CD4-positive, alpha-beta T cell (primary cell): Measurements from ENCODE around the gene SNED1. TPM values are rescaled to one million over a fixed set of nuclear protein-coding genes. Genes with fewer than 3 reads are reported as not detected.

ENCODE experiments used
- ATAC-seq: fragments of 200-7000 bp; cut with Tn5 transposase; one replicate; pipeline ENCODE4 v1.10.0; 2022; ENCODE audit warnings: mild to moderate bottlenecking; ENCODE audit not compliant: poor library complexity
- CTCF ChIA-PET: fragments of 350-600 bp; sonication (Branson Sonifier 250); formaldehyde crosslinking; loops from one replicate; lab custom pipeline; 2021; ENCODE audit warnings: antibody characterized with exemption, inconsistent platforms; lab: Charles Lee
- POLR2A ChIA-PET: fragments of 350-600 bp; sonication (Branson Sonifier 250); formaldehyde crosslinking; loops from one replicate; lab custom pipeline; 2021; ENCODE audit warnings: antibody characterized with exemption, inconsistent platforms; lab: Charles Lee
- DNase-seq, 14 experiments: peaks; one replicate each; pipeline ENCODE4 v3.0.0-alpha.2; 2013 to 2020; ENCODE audit warnings: mixed read lengths in 2 of 14
- H3K27ac ChIP-seq, 2 donors: one replicate each; pipeline versions ENCODE4 v1.5.1 to v1.7.0; 2013; ENCODE audit warnings: low read length in 2 of 2, low read depth in 1 of 2, mild to moderate bottlenecking in 1 of 2
- H3K27me3 ChIP-seq, 2 experiments: 1 replicate in 1 of 2; 2 replicates in 1 of 2; pipeline versions ENCODE4 v1.6.1 to v1.7.0; 2013; ENCODE audit warnings: low read length in 2 of 2, control low read depth in 1 of 2, mild to moderate bottlenecking in 1 of 2, moderate library complexity in 1 of 2; ENCODE audit not compliant: insufficient read depth in 2 of 2, control insufficient read depth in 1 of 2
- H3K36me3 ChIP-seq: one replicate; pipeline ENCODE4 v1.6.1; 2013; ENCODE audit warnings: low read length, control low read depth; ENCODE audit not compliant: insufficient read depth
- H3K4me1 ChIP-seq: one replicate; pipeline ENCODE4 v1.6.1; 2013; ENCODE audit warnings: low read length, control low read depth; ENCODE audit not compliant: insufficient read depth
- H3K4me3 ChIP-seq: one replicate; pipeline ENCODE4 v1.5.1; 2013; ENCODE audit warnings: mild to moderate bottlenecking, low read length, moderate library complexity
- H3K9me3 ChIP-seq, 2 experiments: 1 replicate in 1 of 2; 2 replicates in 1 of 2; pipeline versions ENCODE4 v1.6.1 to v1.7.0; 2013; ENCODE audit warnings: low read length in 2 of 2, mild to moderate bottlenecking in 2 of 2, control low read depth in 1 of 2, moderate library complexity in 1 of 2; ENCODE audit not compliant: control insufficient read depth in 1 of 2, insufficient read depth in 1 of 2
- H3K27ac Mint-ChIP-seq: one replicate; pipeline ENCODE4 v1.8.0; 2020; ENCODE audit warnings: mixed read lengths
- H3K27me3 Mint-ChIP-seq: one replicate; pipeline ENCODE4 v1.8.0; 2021; ENCODE audit warnings: mixed read lengths
- H3K36me3 Mint-ChIP-seq: one replicate; pipeline ENCODE4 v1.8.0; 2021; ENCODE audit warnings: low read depth, mixed read lengths
- H3K4me1 Mint-ChIP-seq: one replicate; pipeline ENCODE4 v1.8.0; 2021; ENCODE audit warnings: low read depth, mixed read lengths
- H3K4me3 Mint-ChIP-seq: one replicate; pipeline ENCODE4 v1.8.0; 2020; ENCODE audit warnings: mild to moderate bottlenecking, mixed read lengths
- H3K9me3 Mint-ChIP-seq: one replicate; pipeline ENCODE4 v1.8.0; 2020; ENCODE audit warnings: mixed read lengths
- intact Hi-C, 2 experiments: fragments of 100-400 bp; cut with DNase I in 1 of 2; cut with micrococcal nuclease in 1 of 2; formaldehyde crosslinking; loops; one replicate each; pipeline versions ENCODE4 v1.15.1 to v1.9.0; 2023 to 2025; cut with DNase I, micrococcal nuclease
- total RNA-seq, 174 experiments: library from RNA in 2 of 174; stranded (reverse) in 2 of 174; gene quantifications; one replicate each; pipeline ENCODE4 v1.2.3 and lab custom pipeline; 2021 to 2026
- TF ChIP-seq, protein P1 (sequence below): fragments of 200-600 bp; IDR thresholded peaks from one replicate; pipeline ENCODE4 v1.8.0; 2022; ENCODE audit warnings: antibody characterized with exemption, mild to moderate bottlenecking

Gene SNED1
- total RNA-seq, 2 experiments from 2014 or later, result 42.0 to 42.7 TPM

- ChIA-PET POLR2A (interaction anchor here (1.1 kb wide), 1 partner anchor 17 kb away, joined by 3 read pairs; no protein-coding TSS in a partner anchor), CTCF (no interaction called here)
- Histone ChIP-seq H3K27me3 (no peaks in the 10 kb centered on the region), H3K9me3 (no peaks in the 10 kb centered on the region), H3K4me3 (no peak overlapping the region), H3K4me1 (peaks cover 51% of the 10 kb centered on the region), H3K27ac (no peak overlapping the region), H3K36me3 (peaks cover 18% of the 10 kb centered on the region)
- intact Hi-C loops, result no loop called here
- Mint-ChIP-seq H3K9me3 (no peaks in the 10 kb centered on the region), H3K36me3 (peaks cover 22% of the 10 kb centered on the region), H3K27ac (no peak overlapping the region), H3K27me3 (no peaks in the 10 kb centered on the region), H3K4me1 (peaks cover 23% of the 10 kb centered on the region), H3K4me3 (no peak overlapping the region)
- ATAC-seq (no peak), DNase-seq (no peak)
- TF ChIP-seq, protein P1, sequence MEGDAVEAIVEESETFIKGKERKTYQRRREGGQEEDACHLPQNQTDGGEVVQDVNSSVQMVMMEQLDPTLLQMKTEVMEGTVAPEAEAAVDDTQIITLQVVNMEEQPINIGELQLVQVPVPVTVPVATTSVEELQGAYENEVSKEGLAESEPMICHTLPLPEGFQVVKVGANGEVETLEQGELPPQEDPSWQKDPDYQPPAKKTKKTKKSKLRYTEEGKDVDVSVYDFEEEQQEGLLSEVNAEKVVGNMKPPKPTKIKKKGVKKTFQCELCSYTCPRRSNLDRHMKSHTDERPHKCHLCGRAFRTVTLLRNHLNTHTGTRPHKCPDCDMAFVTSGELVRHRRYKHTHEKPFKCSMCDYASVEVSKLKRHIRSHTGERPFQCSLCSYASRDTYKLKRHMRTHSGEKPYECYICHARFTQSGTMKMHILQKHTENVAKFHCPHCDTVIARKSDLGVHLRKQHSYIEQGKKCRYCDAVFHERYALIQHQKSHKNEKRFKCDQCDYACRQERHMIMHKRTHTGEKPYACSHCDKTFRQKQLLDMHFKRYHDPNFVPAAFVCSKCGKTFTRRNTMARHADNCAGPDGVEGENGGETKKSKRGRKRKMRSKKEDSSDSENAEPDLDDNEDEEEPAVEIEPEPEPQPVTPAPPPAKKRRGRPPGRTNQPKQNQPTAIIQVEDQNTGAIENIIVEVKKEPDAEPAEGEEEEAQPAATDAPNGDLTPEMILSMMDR, result no peak
These were observed 127.8 kb downstream of the SNED1 start for GRCh38 chr2:241126201-241126611.

DNA sequence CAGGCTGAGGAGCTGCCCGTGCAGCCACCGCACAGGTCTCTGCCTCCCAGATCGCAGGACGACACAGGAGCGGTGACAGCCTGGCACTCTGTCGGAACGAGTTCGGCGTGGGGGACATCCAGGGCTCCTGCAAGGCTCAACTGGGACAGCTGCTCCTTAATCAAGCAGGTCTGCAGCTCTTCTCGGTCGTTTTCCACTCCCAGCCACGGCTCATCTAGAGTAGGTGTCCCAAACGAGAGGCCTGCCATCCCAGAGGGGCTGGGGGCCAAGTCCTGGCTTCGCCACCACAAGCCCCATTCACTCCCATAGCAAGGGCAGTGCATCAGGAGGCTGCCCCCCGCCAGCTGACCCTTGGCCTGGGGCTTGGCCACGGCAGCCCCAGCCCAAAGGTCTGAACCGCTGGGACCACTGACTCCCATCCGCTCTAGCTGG lies 128.4 kb downstream of the SNED1 start:
- H3K9me3 Mint-ChIP-seq, result no peaks in the 10 kb centered on the region
- TF ChIP-seq, protein P1, result no peak
- Histone ChIP-seq H3K4me1 (peaks cover 51% of the 10 kb centered on the region), H3K27me3 (no peaks in the 10 kb centered on the region), H3K36me3 (peaks cover 18% of the 10 kb centered on the region), H3K27ac (peak overlapping the region in 1 of 2 donors; percentile 41), H3K9me3 (no peaks in the 10 kb centered on the region), H3K4me3 (no peak overlapping the region)
- peak overlapping the region; percentile 82 for H3K27ac Mint-ChIP-seq
- peaks cover 16% of the 10 kb centered on the region for H3K36me3 Mint-ChIP-seq
- intact Hi-C loops, result no loop called here
- no peak for ATAC-seq
- no peaks in the 10 kb centered on the region for H3K27me3 Mint-ChIP-seq
- POLR2A ChIA-PET, result interaction anchor here (1.1 to 1.5 kb wide), 2 partner anchors 18 to 22 kb away, joined by 3 to 5 read pairs; no protein-coding TSS in a partner anchor
- peak in 1 of 14 experiments; percentile 28 for DNase-seq
- peaks cover 19% of the 10 kb centered on the region for H3K4me1 Mint-ChIP-seq
- CTCF ChIA-PET, result no interaction called here
- no peak overlapping the region for H3K4me3 Mint-ChIP-seq

DNA sequence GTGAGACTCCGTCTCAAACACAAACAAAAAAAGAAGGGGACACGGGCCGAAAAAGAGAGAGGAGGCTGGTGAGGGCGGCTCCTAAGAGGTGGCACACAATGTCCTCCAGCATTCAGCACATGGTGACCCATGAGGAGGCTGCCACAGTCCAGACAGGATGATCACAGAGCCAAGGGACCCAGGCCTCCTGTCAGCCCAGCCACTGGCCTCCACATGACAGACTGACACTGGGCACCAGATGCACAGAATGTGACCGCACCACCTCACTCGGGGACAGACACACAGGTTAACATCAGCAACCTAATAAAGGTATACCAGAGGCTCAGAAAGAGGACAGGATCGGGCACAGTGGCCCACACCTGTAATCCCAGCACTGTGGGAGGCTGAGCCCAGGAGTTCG lies 129.8 kb downstream of the SNED1 start:
- Mint-ChIP-seq H3K4me3 (no peak overlapping the region), H3K27ac (peak overlapping the region; percentile 82), H3K4me1 (peaks cover 19% of the 10 kb centered on the region), H3K36me3 (peaks cover 26% of the 10 kb centered on the region), H3K9me3 (no peaks in the 10 kb centered on the region), H3K27me3 (no peaks in the 10 kb centered on the region)
- intact Hi-C loops, result no loop called here
- Histone ChIP-seq H3K4me1 (peaks cover 51% of the 10 kb centered on the region), H3K36me3 (peaks cover 13% of the 10 kb centered on the region), H3K4me3 (no peak overlapping the region), H3K9me3 (no peaks in the 10 kb centered on the region), H3K27ac (peak overlapping the region; percentile 33 to 70), H3K27me3 (no peaks in the 10 kb centered on the region)
- no peak for DNase-seq
- ChIA-PET POLR2A (interaction anchor here (1.5 kb wide), 1 partner anchor 24 kb away, joined by 5 read pairs; no protein-coding TSS in a partner anchor), CTCF (no interaction called here)
- TF ChIP-seq, protein P1, result no peak
- no peak for ATAC-seq
